ENCODE results near the gene PLCXD3.

- TF ChIP-seq CTCF (IDR thresholded peaks at IDR 0.05): no peak
- TF ChIP-seq POLR2A (IDR thresholded peaks at IDR 0.05): no peak
- no peak for TF ChIP-seq POLR2AphosphoS5 (IDR thresholded peaks at IDR 0.05)
These were observed 7.5 kb upstream of the PLCXD3 start for GRCh38 chr5:41517909-41518308.

Measured in upper lobe of left lung (tissue), 4 donors.